Subcutaneous abdominal adipose tissue (tissue), 5 donors: ENCODE results near the gene TEAD1.

Source experiments
- H3K27ac ChIP-seq: one replicate; pipeline ENCODE4 v1.7.0; 2013; ENCODE audit warnings: low read depth, mild to moderate bottlenecking, inconsistent platforms, low read length, moderate library complexity
- H3K27me3 ChIP-seq, 5 donors: one replicate each; pipeline ENCODE4 v1.7.0; 2013; ENCODE audit warnings: low read length in 5 of 5, inconsistent platforms in 1 of 5; ENCODE audit not compliant: control insufficient read depth in 5 of 5, insufficient read depth in 4 of 5
- H3K36me3 ChIP-seq, 5 donors: one replicate each; pipeline ENCODE4 v1.7.0; 2013; ENCODE audit warnings: low read length in 5 of 5; ENCODE audit not compliant: control insufficient read depth in 5 of 5, insufficient read depth in 5 of 5
- H3K4me1 ChIP-seq, 5 donors: one replicate each; pipeline ENCODE4 v1.7.0; 2013; ENCODE audit warnings: low read length in 5 of 5, mild to moderate bottlenecking in 3 of 5, moderate library complexity in 1 of 5; ENCODE audit not compliant: control insufficient read depth in 5 of 5, insufficient read depth in 5 of 5
- H3K4me3 ChIP-seq, 5 donors: one replicate each; pipeline ENCODE4 v1.7.0; 2013; ENCODE audit warnings: low read length in 5 of 5, low read depth in 1 of 5
- H3K9ac ChIP-seq, 5 donors: one replicate each; pipeline ENCODE4 v1.7.0; 2013; ENCODE audit warnings: low read length in 5 of 5, mild to moderate bottlenecking in 4 of 5, moderate library complexity in 3 of 5
- H3K9me3 ChIP-seq, 5 donors: one replicate each; pipeline ENCODE4 v1.7.0; 2013; ENCODE audit warnings: low read length in 5 of 5; ENCODE audit not compliant: control insufficient read depth in 5 of 5
- donor health status: healthy.
- donor health status: healthy.
- donor health status: healthy.
- donor health status: healthy.
- donor health status: healthy.

TEAD1 gene

DNA sequence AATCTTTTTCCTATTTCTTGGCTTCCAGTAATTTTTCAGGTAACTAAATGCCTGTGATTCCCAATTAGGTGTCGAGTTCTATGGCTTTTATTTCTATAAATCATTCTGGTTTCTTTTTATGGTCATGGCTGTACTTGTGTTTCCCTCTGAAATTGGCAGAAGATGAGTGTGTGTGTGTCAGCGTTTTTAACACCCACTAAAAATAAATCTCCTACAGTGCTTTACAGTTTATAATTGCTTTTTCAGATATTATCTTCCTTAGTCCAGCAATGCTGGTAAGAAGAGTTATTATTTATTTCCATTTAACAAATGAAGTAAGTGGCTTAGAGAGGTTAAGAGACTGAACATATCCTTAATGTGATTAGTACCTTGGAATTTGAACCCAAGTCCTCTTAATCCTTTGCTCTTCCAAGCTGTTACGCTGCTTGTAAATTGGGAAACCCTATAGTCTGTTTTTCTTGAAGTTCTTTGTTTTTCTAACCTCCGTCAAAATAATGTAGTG is 125.2 kb downstream of the TEAD1 start:
- Histone ChIP-seq H3K9me3 (no peaks in the 10 kb centered on the region), H3K36me3 (peaks cover 0 to 16% (median 13%) of the 10 kb centered on the region in 5 donors), H3K27ac (no peak overlapping the region), H3K4me1 (peaks cover 0 to 22% (median 9%) of the 10 kb centered on the region in 5 donors), H3K4me3 (no peak overlapping the region), H3K9ac (no peak overlapping the region), H3K27me3 (no peaks in the 10 kb centered on the region)

DNA sequence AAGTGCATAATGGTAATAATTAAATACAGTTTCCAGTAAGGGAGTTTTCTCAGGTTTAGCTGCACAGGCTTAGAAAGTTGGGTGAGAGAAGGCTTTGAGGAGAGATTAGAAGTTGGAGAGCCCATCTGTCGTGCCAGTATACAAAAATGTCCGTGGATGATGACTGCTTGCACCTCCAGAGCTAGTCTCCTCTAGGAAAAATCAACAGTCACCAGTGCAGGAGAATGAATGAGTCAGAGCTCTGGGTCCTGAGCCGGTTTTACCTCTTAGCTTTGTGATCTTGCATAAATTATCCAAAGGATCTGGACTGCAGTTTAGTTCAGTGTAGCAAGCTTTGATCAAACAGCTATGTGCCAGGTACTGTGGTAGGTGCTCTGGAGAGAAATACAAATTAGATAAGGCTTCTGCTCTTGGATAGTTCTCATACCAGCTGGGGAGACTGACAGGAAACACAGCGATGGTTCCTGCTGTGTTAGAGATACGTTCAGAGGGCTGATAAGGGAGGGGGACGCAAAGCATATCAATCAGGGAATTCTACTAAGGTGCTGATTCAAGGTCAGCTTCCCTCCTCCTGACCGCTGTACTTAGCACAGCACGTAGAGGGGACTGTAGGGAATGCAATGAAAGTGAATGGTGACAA is 125.9 kb downstream of the TEAD1 start:
- peaks cover 0 to 22% (median 9%) of the 10 kb centered on the region in 5 donors for H3K4me1 ChIP-seq

DNA sequence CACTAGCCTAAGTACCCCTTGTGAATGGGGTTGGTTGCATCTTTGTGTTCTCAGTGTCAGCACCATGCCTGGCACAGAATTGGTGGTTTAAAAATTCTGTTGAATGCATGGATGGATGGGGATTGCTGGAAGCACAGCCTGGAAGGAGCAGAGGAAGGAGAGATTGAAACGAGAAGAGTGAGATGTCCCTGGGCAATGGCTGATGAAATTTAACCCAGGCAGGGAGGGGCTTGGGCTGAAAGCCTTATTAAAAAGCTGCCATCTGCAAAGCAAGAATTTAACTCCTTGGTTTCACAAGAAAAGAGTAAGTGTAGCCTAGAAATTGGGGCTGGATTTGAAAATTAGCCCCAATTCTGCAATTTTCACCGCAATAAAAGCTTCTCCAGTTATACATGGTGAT is 126.7 kb downstream of the TEAD1 start:
- no peak overlapping the region for H3K4me3 ChIP-seq
- no peak overlapping the region for H3K27ac ChIP-seq
- H3K9me3 ChIP-seq = no peaks in the 10 kb centered on the region
- H3K9ac ChIP-seq = no peak overlapping the region
- H3K36me3 ChIP-seq = peaks cover 0 to 3% (median 0%) of the 10 kb centered on the region in 5 donors
- H3K4me1 ChIP-seq = peaks cover 0 to 22% (median 9%) of the 10 kb centered on the region in 5 donors
- no peaks in the 10 kb centered on the region for H3K27me3 ChIP-seq

More for the DNA sequence above, 125.9 kb downstream of the TEAD1 start:
- Histone ChIP-seq H3K27me3 (no peaks in the 10 kb centered on the region), H3K27ac (no peak overlapping the region), H3K9ac (no peak overlapping the region), H3K36me3 (peaks cover 0 to 9% (median 5%) of the 10 kb centered on the region in 5 donors), H3K9me3 (no peaks in the 10 kb centered on the region), H3K4me3 (no peak overlapping the region)

- H3K36me3 ChIP-seq = peaks cover 0 to 3% (median 0%) of the 10 kb centered on the region in 5 donors
- peaks cover 0 to 22% (median 9%) of the 10 kb centered on the region in 5 donors for H3K4me1 ChIP-seq
- H3K9me3 ChIP-seq = no peaks in the 10 kb centered on the region
- H3K27ac ChIP-seq = no peak overlapping the region
- H3K9ac ChIP-seq = no peak overlapping the region
- no peak overlapping the region for H3K4me3 ChIP-seq
- no peaks in the 10 kb centered on the region for H3K27me3 ChIP-seq
Observed at GRCh38 chr11:12801976-12802375, 127.8 kb downstream of the TEAD1 start.

DNA sequence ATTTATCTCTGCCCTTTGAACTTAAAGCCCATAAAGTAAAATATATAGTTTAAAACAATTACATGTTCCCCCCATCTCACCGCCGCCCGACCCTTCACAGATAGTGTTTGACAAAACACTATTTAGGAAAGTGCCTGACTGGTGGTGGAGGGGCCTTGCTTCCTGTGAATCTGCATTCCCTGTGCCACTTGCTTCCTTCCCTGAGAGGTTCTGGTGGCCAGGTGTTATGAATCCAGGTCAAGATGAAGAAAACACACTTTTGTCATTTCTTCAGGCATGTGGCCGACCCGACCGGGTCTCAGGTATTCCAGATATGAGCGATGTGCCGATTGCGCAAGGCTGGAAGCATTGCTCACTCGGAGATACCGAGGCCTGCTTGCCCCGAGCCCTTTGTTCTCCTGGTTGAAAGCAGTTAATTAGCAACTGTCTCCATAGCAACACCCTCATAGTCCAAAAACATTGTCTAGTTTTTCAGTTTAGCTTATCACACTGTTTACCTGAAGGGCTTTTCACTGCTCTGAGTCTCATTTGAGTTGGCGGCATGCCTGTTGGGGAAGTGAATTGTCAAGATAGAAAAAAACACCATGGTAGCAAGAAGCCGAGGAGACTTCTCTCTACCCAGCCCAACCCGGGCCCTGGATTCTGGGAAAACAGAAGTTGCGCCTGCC is 128.3 kb downstream of the TEAD1 start:
- H3K4me1 ChIP-seq = peaks cover 0 to 22% (median 9%) of the 10 kb centered on the region in 5 donors
- H3K36me3 ChIP-seq = peaks cover 0 to 3% (median 0%) of the 10 kb centered on the region in 5 donors
- no peaks in the 10 kb centered on the region for H3K27me3 ChIP-seq
- peak overlapping the region; percentile 12 for H3K27ac ChIP-seq
- H3K9me3 ChIP-seq = no peaks in the 10 kb centered on the region
- no peak overlapping the region for H3K4me3 ChIP-seq
- no peak overlapping the region for H3K9ac ChIP-seq

DNA sequence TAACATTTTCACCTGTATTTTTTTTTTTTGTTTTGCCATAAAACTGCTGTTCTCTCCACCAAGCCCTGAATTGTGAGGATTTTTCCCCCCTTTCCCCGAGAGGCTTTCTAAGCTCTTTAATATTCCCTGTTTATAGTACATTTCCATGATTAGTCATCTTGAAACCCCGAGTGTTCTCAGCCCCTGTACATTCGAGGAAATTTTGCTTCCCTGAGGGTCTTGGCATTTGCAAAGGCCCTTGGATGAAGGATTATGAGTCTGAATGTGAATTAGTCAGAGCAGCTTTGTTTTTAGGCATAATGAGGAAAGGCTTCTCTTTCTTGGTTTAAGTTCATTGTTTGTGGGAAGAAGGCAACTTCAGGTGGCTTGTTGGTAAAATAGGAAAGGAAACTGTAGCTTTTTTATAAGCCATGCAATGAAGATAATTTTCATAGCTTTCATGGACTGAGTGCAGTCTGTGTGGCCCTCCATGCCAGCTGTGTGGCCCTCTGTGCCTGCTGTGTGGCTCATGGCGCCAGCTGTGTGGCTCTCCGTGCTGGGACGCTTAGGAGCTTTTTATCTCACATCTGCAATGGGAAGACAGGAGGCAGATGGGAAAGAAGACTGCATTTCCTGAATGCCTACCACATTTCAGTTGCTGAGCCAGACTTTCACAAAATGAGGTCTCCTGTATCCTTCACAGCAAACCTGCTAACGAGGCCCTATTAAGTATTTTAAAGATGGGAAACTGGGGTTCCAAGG is 129.0 kb downstream of the TEAD1 start:
- H3K27ac ChIP-seq = peak overlapping the region; percentile 12
- H3K4me1 ChIP-seq = peaks cover 0 to 22% (median 9%) of the 10 kb centered on the region in 5 donors
- H3K4me3 ChIP-seq = no peak overlapping the region
- H3K9ac ChIP-seq = no peak overlapping the region
- H3K36me3 ChIP-seq = peaks cover 0 to 3% (median 0%) of the 10 kb centered on the region in 5 donors
- H3K9me3 ChIP-seq = no peaks in the 10 kb centered on the region
- no peaks in the 10 kb centered on the region for H3K27me3 ChIP-seq

- Histone ChIP-seq H3K9ac (no peak overlapping the region), H3K27ac (no peak overlapping the region), H3K9me3 (no peaks in the 10 kb centered on the region), H3K4me3 (no peak overlapping the region), H3K27me3 (no peaks in the 10 kb centered on the region), H3K36me3 (peaks cover 0 to 2% (median 0%) of the 10 kb centered on the region in 5 donors), H3K4me1 (peaks cover 0 to 26% (median 16%) of the 10 kb centered on the region in 5 donors)
Observed at GRCh38 chr11:12806113-12806512, 131.9 kb downstream of the TEAD1 start.

GRCh38 chr11:12807621-12808020 is 133.4 kb downstream of the TEAD1 start:
- Histone ChIP-seq H3K9me3 (no peaks in the 10 kb centered on the region), H3K9ac (no peak overlapping the region), H3K4me3 (no peak overlapping the region), H3K36me3 (peaks cover 0 to 2% (median 0%) of the 10 kb centered on the region in 5 donors), H3K27me3 (no peaks in the 10 kb centered on the region), H3K4me1 (peaks cover 0 to 26% (median 12%) of the 10 kb centered on the region in 5 donors), H3K27ac (no peak overlapping the region)

GRCh38 chr11:12808519-12808918 is 134.3 kb downstream of the TEAD1 start:
- H3K27ac ChIP-seq = no peak overlapping the region
- H3K36me3 ChIP-seq = peaks cover 0 to 2% (median 0%) of the 10 kb centered on the region in 5 donors
- H3K9me3 ChIP-seq = no peaks in the 10 kb centered on the region
- H3K9ac ChIP-seq = no peak overlapping the region
- peaks cover under 1 to 26% (median 17%) of the 10 kb centered on the region in 5 donors for H3K4me1 ChIP-seq
- no peaks in the 10 kb centered on the region for H3K27me3 ChIP-seq
- H3K4me3 ChIP-seq = no peak overlapping the region
